KMS-11 (cell line): Measurements from ENCODE around the gene KRTAP9-3.
"Not testable (repeated sequence)": the region's sequence is repeated elsewhere in the genome, so short reads cannot be mapped to it uniquely, and the experiment has no call there.

Experiments used
- H2AFZ ChIP-seq: fragments of 200-600 bp; sonication (generic); 2 replicates; pipeline ENCODE4 v1.6.1; 2016; ENCODE audit warnings: antibody characterized with exemption, mixed run types, low read depth
- H3K27ac ChIP-seq: fragments of 200-600 bp; sonication (generic); 2 replicates; pipeline ENCODE4 v1.6.1; 2016; ENCODE audit warnings: mild to moderate bottlenecking, mixed run types
- H3K27me3 ChIP-seq: fragments of 200-600 bp; sonication (generic); 2 replicates; pipeline ENCODE4 v1.6.1; 2017; ENCODE audit warnings: mild to moderate bottlenecking, low read depth, mixed run types, moderate library complexity; ENCODE audit not compliant: insufficient read depth
- H3K36me3 ChIP-seq: fragments of 200-600 bp; sonication (generic); 2 replicates; pipeline ENCODE4 v1.6.1; 2017; ENCODE audit warnings: mild to moderate bottlenecking, mixed run types; ENCODE audit not compliant: insufficient read depth
- H3K4me1 ChIP-seq: fragments of 200-600 bp; sonication (generic); 2 replicates; pipeline ENCODE4 v1.6.1; 2016; ENCODE audit warnings: mild to moderate bottlenecking, low read depth, mixed run types; ENCODE audit not compliant: poor library complexity, severe bottlenecking
- H3K4me2 ChIP-seq: fragments of 200-600 bp; sonication (generic); 2 replicates; pipeline ENCODE4 v1.7.0; 2016; ENCODE audit warnings: mild to moderate bottlenecking, mixed run types
- H3K4me3 ChIP-seq: fragments of 200-600 bp; sonication (generic); IDR thresholded peaks from 2 replicates; pipeline ENCODE4 v1.6.1; 2017; ENCODE audit warnings: low read depth, low read length, mixed read lengths; ENCODE audit not compliant: insufficient read depth
- H3K79me2 ChIP-seq: fragments of 200-600 bp; sonication (generic); 2 replicates; pipeline ENCODE4 v1.6.1; 2016; ENCODE audit warnings: low read depth, mixed run types; ENCODE audit not compliant: insufficient read depth
- H3K9ac ChIP-seq: fragments of 200-600 bp; sonication (generic); 2 replicates; pipeline ENCODE4 v1.6.1; 2016; ENCODE audit warnings: mild to moderate bottlenecking, mixed run types
- H4K20me1 ChIP-seq: fragments of 200-600 bp; sonication (generic); 2 replicates; pipeline ENCODE4 v1.6.1; 2016; ENCODE audit warnings: mild to moderate bottlenecking, mixed run types; ENCODE audit not compliant: insufficient read depth
- TF ChIP-seq, protein P1 (sequence below): fragments of 200-600 bp; sonication (generic); conservative IDR thresholded peaks from 2 replicates; pipeline ENCODE4 v1.6.1; 2017; ENCODE audit warnings: low read depth, mild to moderate bottlenecking, antibody characterized with exemption, low read length, moderate library complexity, mixed read lengths

Gene KRTAP9-3

GRCh38 chr17:41212524-41213169 is 19.6 kb upstream of the KRTAP9-3 start:
- TF ChIP-seq, protein P1, sequence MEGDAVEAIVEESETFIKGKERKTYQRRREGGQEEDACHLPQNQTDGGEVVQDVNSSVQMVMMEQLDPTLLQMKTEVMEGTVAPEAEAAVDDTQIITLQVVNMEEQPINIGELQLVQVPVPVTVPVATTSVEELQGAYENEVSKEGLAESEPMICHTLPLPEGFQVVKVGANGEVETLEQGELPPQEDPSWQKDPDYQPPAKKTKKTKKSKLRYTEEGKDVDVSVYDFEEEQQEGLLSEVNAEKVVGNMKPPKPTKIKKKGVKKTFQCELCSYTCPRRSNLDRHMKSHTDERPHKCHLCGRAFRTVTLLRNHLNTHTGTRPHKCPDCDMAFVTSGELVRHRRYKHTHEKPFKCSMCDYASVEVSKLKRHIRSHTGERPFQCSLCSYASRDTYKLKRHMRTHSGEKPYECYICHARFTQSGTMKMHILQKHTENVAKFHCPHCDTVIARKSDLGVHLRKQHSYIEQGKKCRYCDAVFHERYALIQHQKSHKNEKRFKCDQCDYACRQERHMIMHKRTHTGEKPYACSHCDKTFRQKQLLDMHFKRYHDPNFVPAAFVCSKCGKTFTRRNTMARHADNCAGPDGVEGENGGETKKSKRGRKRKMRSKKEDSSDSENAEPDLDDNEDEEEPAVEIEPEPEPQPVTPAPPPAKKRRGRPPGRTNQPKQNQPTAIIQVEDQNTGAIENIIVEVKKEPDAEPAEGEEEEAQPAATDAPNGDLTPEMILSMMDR = no peak
- no peaks in the 10 kb centered on the region for H4K20me1 ChIP-seq

GRCh38 chr17:41215681-41216080 is 16.6 kb upstream of the KRTAP9-3 start:
- no peak overlapping the region for H3K27ac ChIP-seq
- H3K9ac ChIP-seq = no peak overlapping the region
- no peak overlapping the region for H3K4me2 ChIP-seq
- H3K36me3 ChIP-seq = no peaks in the 10 kb centered on the region
- no peaks in the 10 kb centered on the region for H3K79me2 ChIP-seq
- no peaks in the 10 kb centered on the region for H3K27me3 ChIP-seq
- H3K4me3 ChIP-seq = no peak overlapping the region
- H2AFZ ChIP-seq = no peak overlapping the region
- TF ChIP-seq, protein P1 = no peak
- no peaks in the 10 kb centered on the region for H4K20me1 ChIP-seq
- peaks cover 29% of the 10 kb centered on the region for H3K4me1 ChIP-seq

More at GRCh38 chr17:41212524-41213169, 19.6 kb upstream of the KRTAP9-3 start:
- Histone ChIP-seq H3K79me2 (no peaks in the 10 kb centered on the region), H3K4me2 (peak overlapping the region; percentile 59), H2AFZ (no peak overlapping the region; the same call in 1 of the 2 replicates), H3K27ac (peak overlapping the region; percentile 35), H3K4me1 (peaks cover 29% of the 10 kb centered on the region), H3K36me3 (no peaks in the 10 kb centered on the region), H3K27me3 (no peaks in the 10 kb centered on the region), H3K4me3 (no peak overlapping the region), H3K9ac (no peak overlapping the region)

- no peaks in the 10 kb centered on the region for H3K27me3 ChIP-seq
- H3K36me3 ChIP-seq = no peaks in the 10 kb centered on the region
- H3K79me2 ChIP-seq = no peaks in the 10 kb centered on the region
- TF ChIP-seq, protein P1 = no peak
- no peaks in the 10 kb centered on the region for H3K4me1 ChIP-seq
- no peak overlapping the region for H2AFZ ChIP-seq
- H4K20me1 ChIP-seq = no peaks in the 10 kb centered on the region
- no peak overlapping the region for H3K9ac ChIP-seq
- no peak overlapping the region for H3K4me2 ChIP-seq
- H3K27ac ChIP-seq = no peak overlapping the region
- H3K4me3 ChIP-seq = no peak overlapping the region
Observed at GRCh38 chr17:41223821-41224220, 8.4 kb upstream of the KRTAP9-3 start.

DNA sequence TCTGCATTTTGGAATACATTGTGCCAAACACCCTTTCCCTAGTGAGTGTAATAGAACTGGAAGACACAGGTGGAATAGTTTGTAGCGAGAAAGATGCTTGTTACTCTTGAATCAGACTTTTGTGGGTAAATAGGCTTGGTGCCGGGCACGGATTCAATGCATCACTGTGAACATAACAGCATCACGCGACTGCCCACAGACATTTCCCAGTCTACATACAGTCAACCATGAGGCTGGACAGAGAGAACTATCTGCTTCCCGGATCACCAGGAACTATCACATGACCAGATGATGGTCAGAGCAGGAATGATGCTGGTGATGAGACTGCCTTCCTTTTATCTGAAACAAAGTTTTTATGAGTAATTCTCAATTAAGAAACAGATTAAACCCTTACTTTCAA is 6.2 kb upstream of the KRTAP9-3 start:
- TF ChIP-seq, protein P1 = no peak
- Histone ChIP-seq H3K27ac (no peak overlapping the region), H3K4me2 (no peak overlapping the region), H3K36me3 (no peaks in the 10 kb centered on the region), H3K4me3 (no peak overlapping the region), H3K27me3 (no peaks in the 10 kb centered on the region), H3K9ac (no peak overlapping the region), H3K79me2 (no peaks in the 10 kb centered on the region), H3K4me1 (no peaks in the 10 kb centered on the region), H2AFZ (no peak overlapping the region), H4K20me1 (no peaks in the 10 kb centered on the region)

GRCh38 chr17:41226598-41227095 is 5.6 kb upstream of the KRTAP9-3 start, which contains the start of gene KRTAP9-2:
TSS of gene KRTAP9-2 (plus strand) at chr17:41226648. CDS start at chr17:41226655, 7 bp downstream.
- not testable (repeated sequence) for H3K36me3 ChIP-seq, H4K20me1 ChIP-seq, H3K4me1 ChIP-seq, H3K9ac ChIP-seq, H3K27ac ChIP-seq, H3K4me2 ChIP-seq, H3K27me3 ChIP-seq, H3K79me2 ChIP-seq, H3K4me3 ChIP-seq, H2AFZ ChIP-seq
